ENCODE results near the gene NFIL3.

The NFIL3 gene

GRCh38 chr9:91361291-91362050, 62.2 kb downstream of the NFIL3 start, which contains the start of gene AUH:
TSS of gene AUH (minus strand) at chr9:91361918. CDS start at chr9:91361889, 29 bp downstream.
- Mint-ChIP-seq H3K27me3 (no peaks in the 10 kb centered on the region), H3K4me1 (peaks cover 59% of the 10 kb centered on the region), H3K4me3 (peak within 1 kb of the TSS; percentile 91 to 94), H3K9me3 (no peaks in the 10 kb centered on the region), H3K27ac (peak within 1 kb of the TSS; percentile 97 to 99)
- DNase-seq (peak; percentile 87 to 90), ATAC-seq (peak; percentile 88)

- peaks cover 67% of the 10 kb centered on the region for H3K4me1 Mint-ChIP-seq
- ATAC-seq (no peak), DNase-seq (no peak)
- no peaks in the 10 kb centered on the region for H3K9me3 Mint-ChIP-seq
- H3K4me3 Mint-ChIP-seq = peak overlapping the region; percentile 91 to 94
- peak overlapping the region; percentile 97 to 99 for H3K27ac Mint-ChIP-seq
- H3K27me3 Mint-ChIP-seq = no peaks in the 10 kb centered on the region
Observed at GRCh38 chr9:91360551-91361290, 62.9 kb downstream of the NFIL3 start.

- no peak for ATAC-seq
- H3K27ac Mint-ChIP-seq = peak overlapping the region; percentile 65 to 82
- DNase-seq = no peak
- H3K4me1 Mint-ChIP-seq = peaks cover 72% of the 10 kb centered on the region
- H3K9me3 Mint-ChIP-seq = no peaks in the 10 kb centered on the region
- H3K4me3 Mint-ChIP-seq = peak overlapping the region; percentile 91 to 94
- no peaks in the 10 kb centered on the region for H3K27me3 Mint-ChIP-seq
Observed at GRCh38 chr9:91359734-91360470, 63.7 kb downstream of the NFIL3 start.

- no peaks in the 10 kb centered on the region for H3K27me3 Mint-ChIP-seq
- DNase-seq (no peak), ATAC-seq (peak; percentile 59)
- peaks cover 77% of the 10 kb centered on the region for H3K4me1 Mint-ChIP-seq
- peak overlapping the region; percentile 91 to 94 for H3K4me3 Mint-ChIP-seq
- H3K27ac Mint-ChIP-seq = peak overlapping the region in 1 of 2 donors; percentile 92
- no peaks in the 10 kb centered on the region for H3K9me3 Mint-ChIP-seq
Observed at GRCh38 chr9:91359083-91359482, 64.5 kb downstream of the NFIL3 start.

All from stimulated activated naive CD8-positive, alpha-beta T cell treated with anti-CD3 and anti-CD28 coated beads, Interleukin-15, amount 100 ng/mL, for 72 hours (primary cell).